Right kidney (tissue), 1 donor: ENCODE results near the gene CCDC191.

Source experiments
- DNase-seq: peaks from one replicate; pipeline ENCODE4 v3.0.0-alpha.2; 2016

CCDC191 gene

GRCh38 chr3:114060906-114061655 is 4.8 kb upstream of the CCDC191 start:
- DNase-seq = no peak

- no peak for DNase-seq
Measured at GRCh38 chr3:114058646-114059045, 2.3 kb upstream of the CCDC191 start.

GRCh38 chr3:114057011-114057347 is 653 bp upstream of the CCDC191 start:
- DNase-seq = no peak

GRCh38 chr3:114052216-114052615 is 4.1 kb downstream of the CCDC191 start:
- no peak for DNase-seq

- DNase-seq = no peak
Measured at GRCh38 chr3:114043205-114043604, 13.1 kb downstream of the CCDC191 start.

GRCh38 chr3:114035896-114036295 is 20.4 kb downstream of the CCDC191 start:
- DNase-seq = no peak

GRCh38 chr3:114034787-114035545 is 21.4 kb downstream of the CCDC191 start:
- no peak for DNase-seq

- no peak for DNase-seq
Measured at GRCh38 chr3:114034211-114034610, 22.1 kb downstream of the CCDC191 start.

GRCh38 chr3:114033721-114034120 is 22.6 kb downstream of the CCDC191 start:
- DNase-seq = no peak

GRCh38 chr3:114026331-114026730 is 30.0 kb downstream of the CCDC191 start:
- DNase-seq = no peak

GRCh38 chr3:114025451-114025850 is 30.9 kb downstream of the CCDC191 start:
- no peak for DNase-seq

GRCh38 chr3:114022145-114022802 is 34.1 kb downstream of the CCDC191 start:
- DNase-seq = no peak

- DNase-seq = no peak
Measured at GRCh38 chr3:114020907-114021306, 35.4 kb downstream of the CCDC191 start.

GRCh38 chr3:114019486-114019885 is 36.8 kb downstream of the CCDC191 start:
- no peak for DNase-seq

- no peak for DNase-seq
Measured at GRCh38 chr3:114014211-114014610, 42.1 kb downstream of the CCDC191 start.

GRCh38 chr3:114011059-114011797 is 45.1 kb downstream of the CCDC191 start:
- no peak for DNase-seq

- DNase-seq = no peak
Measured at GRCh38 chr3:114005481-114005880, 50.8 kb downstream of the CCDC191 start.

- no peak for DNase-seq
Measured at GRCh38 chr3:113985541-113985940, 70.8 kb downstream of the CCDC191 start.

- DNase-seq = no peak
Measured at GRCh38 chr3:113983544-113983943, 72.8 kb downstream of the CCDC191 start.

- no peak for DNase-seq
Measured at GRCh38 chr3:113981803-113982202, 74.5 kb downstream of the CCDC191 start.

- DNase-seq = no peak
Measured at GRCh38 chr3:113979916-113980315, 76.4 kb downstream of the CCDC191 start.

- no peak for DNase-seq
Measured at GRCh38 chr3:113977822-113978221, 78.5 kb downstream of the CCDC191 start.

GRCh38 chr3:113968986-113969385 is 87.3 kb downstream of the CCDC191 start:
- DNase-seq = no peak
